ENCODE results near the gene TFIP11. TPM values are rescaled to one million over a fixed set of nuclear protein-coding genes. Genes with fewer than 3 reads are reported as not detected.

TFIP11 gene
- total and polyA plus RNA-seq, 10 donors, result 21.5 to 46.3 (median 41.2) TPM

- 85 to 95% (median 86%) methylated on average over 4 of the region's 4 CpGs for WGBS, 5 donors
Observed at GRCh38 chr22:26524870-26525269, 12.6 kb upstream of the TFIP11 start.

DNA sequence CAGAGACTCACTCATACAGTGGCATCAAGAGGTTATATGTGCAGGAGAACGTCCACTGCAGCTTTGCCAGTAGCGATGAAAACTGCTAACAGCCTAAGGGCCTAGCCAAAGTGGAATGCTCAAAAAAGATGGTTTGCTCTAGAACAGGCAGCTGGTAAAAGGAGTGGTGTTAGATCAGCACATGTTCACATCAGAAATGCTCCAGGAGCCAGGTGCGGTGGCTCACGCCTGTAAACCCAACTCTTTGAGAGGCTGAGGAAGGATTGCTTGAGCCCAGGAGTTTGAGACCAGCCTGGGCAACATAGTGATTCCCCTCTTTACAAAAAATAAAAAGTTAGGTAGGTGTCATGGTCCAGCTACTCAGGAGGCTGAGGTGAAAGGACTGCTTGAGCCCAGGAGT lies 10.3 kb upstream of the TFIP11 start:
- Histone ChIP-seq H3K4me1 (no peaks in the 10 kb centered on the region), H3K9me3 (no peaks in the 10 kb centered on the region), H3K27me3 (replicated peaks in 1 of 7) (no peaks in the 10 kb centered on the region), H3K27ac (no peak overlapping the region), H3K36me3 (peaks cover 0 to 58% (median 33%) of the 10 kb centered on the region in 6 donors), H3K4me3 (no peak overlapping the region)
- 92 to 99% (median 97%) methylated on average over 4 of the region's 4 CpGs for WGBS, 5 donors
- intact Hi-C loops (cut with DNase I; ENCODE audit: low total_unique reads), result no loop called here
- DNase-seq, result no peak
- TF ChIP-seq CTCF (IDR thresholded peaks at IDR 0.05 in 8 of 11, conservative IDR thresholded peaks at IDR 0.05 in 3 of 11) (no peak), POLR2A (IDR thresholded peaks at IDR 0.05) (no peak), POLR2AphosphoS5 (IDR thresholded peaks at IDR 0.05) (no peak)

More at GRCh38 chr22:26524870-26525269, 12.6 kb upstream of the TFIP11 start:
- peaks cover 0 to 80% (median 45%) of the 10 kb centered on the region in 6 donors for H3K36me3 ChIP-seq
- no peak overlapping the region for H3K4me3 ChIP-seq
- intact Hi-C loops (cut with DNase I; ENCODE audit: low total_unique reads), result no loop called here
- no peak for TF ChIP-seq CTCF (IDR thresholded peaks at IDR 0.05 in 8 of 11, conservative IDR thresholded peaks at IDR 0.05 in 3 of 11)
- H3K27me3 ChIP-seq (replicated peaks in 1 of 7), result no peaks in the 10 kb centered on the region
- H3K4me1 ChIP-seq, result peaks cover 0 to 4% (median 0%) of the 10 kb centered on the region in 6 donors
- DNase-seq, result no peak
- no peak overlapping the region for H3K27ac ChIP-seq
- H3K9me3 ChIP-seq, result no peaks in the 10 kb centered on the region

DNA sequence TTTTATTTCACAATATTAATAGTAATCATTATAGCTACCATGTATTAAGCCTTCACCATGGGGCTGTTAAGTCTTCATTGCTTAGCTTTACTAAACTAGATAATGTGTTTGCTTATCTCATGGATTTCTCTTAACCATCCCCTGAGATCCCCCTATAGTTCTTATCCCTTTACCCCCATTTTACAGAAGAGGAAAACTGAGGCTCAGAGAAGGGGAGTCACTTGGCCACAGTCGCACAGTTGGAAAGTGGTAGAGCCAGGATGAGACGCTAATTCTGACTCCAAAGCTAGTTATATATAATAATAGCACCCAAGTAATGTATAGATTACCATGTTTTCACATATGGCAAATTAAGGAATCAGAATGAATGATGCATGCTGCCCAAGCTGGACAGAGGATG lies 9.7 kb upstream of the TFIP11 start:
- Histone ChIP-seq H3K4me3 (no peak overlapping the region), H3K9me3 (no peaks in the 10 kb centered on the region), H3K27me3 (replicated peaks in 1 of 7) (no peaks in the 10 kb centered on the region), H3K36me3 (peaks cover 0 to 52% (median 27%) of the 10 kb centered on the region in 6 donors), H3K27ac (no peak overlapping the region), H3K4me1 (no peaks in the 10 kb centered on the region)
- 95 to 97% (median 96%) methylated on average over 2 of the region's 2 CpGs for WGBS, 5 donors
- TF ChIP-seq CTCF (IDR thresholded peaks at IDR 0.05 in 8 of 11, conservative IDR thresholded peaks at IDR 0.05 in 3 of 11) (no peak), POLR2A (IDR thresholded peaks at IDR 0.05) (no peak), POLR2AphosphoS5 (IDR thresholded peaks at IDR 0.05) (no peak)
- intact Hi-C loops (cut with DNase I; ENCODE audit: low total_unique reads), result no loop called here
- DNase-seq, result no peak

DNA sequence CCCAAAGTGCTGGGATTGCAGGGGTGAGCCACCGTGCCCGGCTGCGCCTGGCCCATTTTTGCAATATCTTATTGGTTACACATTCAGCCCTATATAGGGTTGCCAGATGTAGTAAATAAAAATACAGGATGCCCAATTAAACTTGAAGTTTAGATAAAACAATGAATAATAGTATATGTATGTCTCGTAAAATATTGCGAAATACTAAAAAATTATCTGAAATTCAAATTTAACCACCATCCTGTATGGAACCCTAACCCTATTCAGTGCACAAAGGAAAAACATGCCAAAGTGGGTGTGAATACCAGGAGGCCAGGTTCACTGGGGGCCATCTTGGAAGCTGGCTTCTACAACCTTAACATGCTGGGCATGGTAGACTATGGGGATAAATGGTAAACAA lies 5.2 kb upstream of the TFIP11 start:
- H3K36me3 ChIP-seq, result peaks cover 0 to 8% (median 0%) of the 10 kb centered on the region in 6 donors
- H3K4me3 ChIP-seq, result no peak overlapping the region
- no peak for DNase-seq
- H3K27me3 ChIP-seq (replicated peaks in 1 of 7), result no peaks in the 10 kb centered on the region
- WGBS, 5 donors, result 94 to 98% (median 96%) methylated on average over 5 of the region's 5 CpGs
- peaks cover 4 to 19% (median 13%) of the 10 kb centered on the region in 6 donors for H3K4me1 ChIP-seq
- TF ChIP-seq CTCF (IDR thresholded peaks at IDR 0.05 in 8 of 11, conservative IDR thresholded peaks at IDR 0.05 in 3 of 11) (no peak), POLR2AphosphoS5 (IDR thresholded peaks at IDR 0.05) (no peak), POLR2A (IDR thresholded peaks at IDR 0.05) (no peak)
- H3K27ac ChIP-seq, result no peak overlapping the region
- intact Hi-C loops (cut with DNase I; ENCODE audit: low total_unique reads), result no loop called here
- no peaks in the 10 kb centered on the region for H3K9me3 ChIP-seq
